Measurements from ENCODE around the gene CNGA1.

CNGA1 gene

DNA sequence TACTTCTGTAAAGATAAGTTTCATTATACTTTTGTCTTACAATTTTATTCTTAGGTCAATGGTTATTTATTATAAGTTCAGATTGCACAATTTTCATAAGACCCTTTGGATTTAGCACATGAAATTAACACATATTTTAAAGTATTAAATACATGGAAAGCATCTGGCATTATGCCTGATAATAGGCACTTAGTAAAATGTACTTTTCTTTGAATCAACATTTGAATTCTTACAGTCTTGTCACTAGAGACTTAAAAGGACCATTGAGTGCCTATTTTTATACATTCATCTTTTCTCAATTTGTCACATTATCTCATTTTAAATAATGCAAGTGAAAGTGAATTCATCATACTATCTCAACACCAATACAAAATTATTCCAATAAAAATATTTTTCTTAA lies 23.1 kb upstream of the CNGA1 start:
- H3K4me3 ChIP-seq (ENCODE audit: low read depth, low read length) = no peak overlapping the region
- TF ChIP-seq CTCF (IDR thresholded peaks at IDR 0.05; ENCODE audit: borderline replicate concordance, insufficient read depth, low read depth, low read length) = no peak

DNA sequence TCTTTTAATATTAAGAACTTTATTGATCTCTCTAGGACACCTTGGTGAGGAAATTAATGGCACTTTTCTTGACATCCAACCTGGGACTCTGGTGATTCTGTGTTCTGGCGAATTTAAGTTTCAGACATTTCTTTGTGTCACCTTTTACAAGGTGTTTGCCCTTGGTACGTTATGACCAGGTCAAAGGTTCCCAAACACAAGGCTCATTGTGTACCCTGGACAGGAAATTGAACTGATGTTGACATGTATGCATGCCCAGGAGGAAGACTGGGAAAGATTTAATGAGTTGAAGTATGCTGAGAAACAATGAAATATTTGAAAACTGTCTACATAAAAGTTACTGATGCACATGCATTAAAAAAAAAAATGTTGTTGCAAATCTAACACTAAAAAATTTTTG lies 22.2 kb upstream of the CNGA1 start:
- no peak overlapping the region for H3K4me3 ChIP-seq (ENCODE audit: low read depth, low read length)
- no peak for TF ChIP-seq CTCF (IDR thresholded peaks at IDR 0.05; ENCODE audit: borderline replicate concordance, insufficient read depth, low read depth, low read length)

- H3K4me3 ChIP-seq (ENCODE audit: low read depth, low read length) = no peak overlapping the region
- no peak for TF ChIP-seq CTCF (IDR thresholded peaks at IDR 0.05; ENCODE audit: borderline replicate concordance, insufficient read depth, low read depth, low read length)
Measured at GRCh38 chr4:48037117-48037462, 20.6 kb upstream of the CNGA1 start.

DNA sequence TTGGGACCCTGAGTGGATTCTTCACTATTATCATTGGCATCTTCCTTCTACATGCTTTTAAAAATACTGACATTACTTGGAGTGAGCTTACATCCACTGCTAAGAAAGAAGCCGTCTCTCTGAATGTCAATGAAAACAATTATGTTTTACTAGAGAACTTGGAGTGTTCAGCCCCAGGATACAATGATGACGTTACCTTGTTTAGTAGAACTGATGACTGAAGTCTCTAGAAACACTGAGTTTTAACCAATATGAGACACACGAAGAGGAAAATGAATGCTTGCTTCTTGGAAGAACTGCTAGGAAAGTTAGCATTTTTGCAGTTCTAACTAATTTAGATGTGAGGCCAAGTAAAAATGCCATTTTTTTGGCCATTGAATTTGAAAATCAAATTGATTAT lies 19.5 kb upstream of the CNGA1 start:
- no peak overlapping the region for H3K4me3 ChIP-seq (ENCODE audit: low read depth, low read length)
- no peak for TF ChIP-seq CTCF (IDR thresholded peaks at IDR 0.05; ENCODE audit: borderline replicate concordance, insufficient read depth, low read depth, low read length)

GRCh38 chr4:48033825-48034413 lies 17.4 kb upstream of the CNGA1 start:
- TF ChIP-seq CTCF (IDR thresholded peaks at IDR 0.05; ENCODE audit: borderline replicate concordance, insufficient read depth, low read depth, low read length) = peak; percentile 56; the same call in 1 of the 2 replicates
- H3K4me3 ChIP-seq (ENCODE audit: low read depth, low read length) = no peak overlapping the region

DNA sequence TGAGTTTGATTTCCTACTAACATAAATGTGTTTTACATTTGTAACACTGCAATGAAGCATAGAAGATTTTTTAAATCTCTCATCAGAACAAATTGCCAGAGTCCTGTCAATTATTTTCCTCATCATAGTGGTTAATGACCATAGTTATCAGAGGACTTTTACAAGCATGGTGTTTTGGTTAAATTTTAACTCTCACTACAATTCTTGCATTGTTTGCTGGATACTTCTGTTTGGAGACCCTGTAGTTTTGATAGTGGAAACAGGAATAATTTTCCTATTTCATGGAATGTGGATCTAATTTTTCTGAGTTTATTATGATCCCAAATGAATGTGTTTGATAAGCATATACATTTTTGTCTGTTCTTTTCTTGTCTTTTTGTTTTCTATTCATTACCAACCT lies 16.9 kb upstream of the CNGA1 start:
- no peak for TF ChIP-seq CTCF (IDR thresholded peaks at IDR 0.05; ENCODE audit: borderline replicate concordance, insufficient read depth, low read depth, low read length)
- H3K4me3 ChIP-seq (ENCODE audit: low read depth, low read length) = no peak overlapping the region

DNA sequence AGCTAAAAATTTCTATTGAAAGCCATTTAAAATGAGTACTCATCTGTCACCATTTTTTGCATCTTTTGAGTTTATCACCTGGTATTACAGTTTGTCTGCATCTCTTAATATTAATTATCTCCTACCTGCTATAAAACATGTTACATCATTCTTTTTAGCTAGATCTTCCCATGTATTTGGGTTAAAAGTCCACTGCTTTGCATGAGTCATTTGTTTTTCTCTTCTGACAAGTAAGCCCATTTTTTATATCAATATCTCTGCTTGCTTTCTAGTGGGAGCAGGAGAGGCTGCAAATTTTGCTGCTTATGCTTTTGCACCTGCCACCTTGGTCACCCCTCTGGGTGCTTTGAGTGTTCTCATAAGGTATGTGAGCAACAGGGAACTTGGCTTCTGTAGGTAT lies 16.2 kb upstream of the CNGA1 start:
- TF ChIP-seq CTCF (IDR thresholded peaks at IDR 0.05; ENCODE audit: borderline replicate concordance, insufficient read depth, low read depth, low read length) = no peak
- H3K4me3 ChIP-seq (ENCODE audit: low read depth, low read length) = no peak overlapping the region
